ENCODE data around the gene HERPUD2. TPM values are rescaled to one million over a fixed set of nuclear protein-coding genes. Genes with fewer than 3 reads are reported as not detected.
"Not testable (repeated sequence)": the region's sequence is repeated elsewhere in the genome, so short reads cannot be mapped to it uniquely, and the experiment has no call there.

Gene HERPUD2
- total RNA-seq, 2 donors from 2014 or later = 24.3 to 59.2 TPM

- no peak for ATAC-seq (ENCODE audit: insufficient number of reproducible peaks, low FRiP score, low read depth)
These were observed 527 bp upstream of the HERPUD2 start for GRCh38 chr7:35695473-35695850.

GRCh38 chr7:35694161-35694783, 663 bp downstream of the HERPUD2 start:
- Histone ChIP-seq H3K4me3 (peak overlapping the region; percentile 97), H3K9me3 (no peaks in the 10 kb centered on the region), H3K4me1 (ENCODE audit: control insufficient read depth in 1 of 2, low read depth in 2 of 2) (peaks cover 34 to 48% of the 10 kb centered on the region in 2 donors), H3K36me3 (no peaks in the 10 kb centered on the region), H3K27me3 (replicated peaks; ENCODE audit: insufficient read depth) (no peaks in the 10 kb centered on the region), H3K27ac (peak overlapping the region; percentile 93)
- no peak for TF ChIP-seq CTCF (IDR thresholded peaks at IDR 0.05)
- no peak for DNase-seq (ENCODE audit: low spot score)
- ATAC-seq (ENCODE audit: insufficient number of reproducible peaks, low FRiP score, low read depth) = peak; percentile 26

More at GRCh38 chr7:35695473-35695850, 527 bp upstream of the HERPUD2 start:
- no peaks in the 10 kb centered on the region for H3K36me3 ChIP-seq
- TF ChIP-seq CTCF (IDR thresholded peaks at IDR 0.05) = no peak
- H3K27ac ChIP-seq = peak overlapping the region; percentile 93
- H3K4me3 ChIP-seq = peak overlapping the region; percentile 97
- DNase-seq (ENCODE audit: low spot score) = no peak
- H3K27me3 ChIP-seq (replicated peaks; ENCODE audit: insufficient read depth) = no peaks in the 10 kb centered on the region
- no peaks in the 10 kb centered on the region for H3K9me3 ChIP-seq
- H3K4me1 ChIP-seq (ENCODE audit: control insufficient read depth in 1 of 2, low read depth in 2 of 2) = peaks cover 25 to 36% of the 10 kb centered on the region in 2 donors

GRCh38 chr7:35691827-35692307, 3.1 kb downstream of the HERPUD2 start:
- Histone ChIP-seq H3K4me3 (peak overlapping the region; percentile 97), H3K9me3 (no peaks in the 10 kb centered on the region), H3K36me3 (no peaks in the 10 kb centered on the region), H3K4me1 (ENCODE audit: control insufficient read depth in 1 of 2, low read depth in 2 of 2) (peaks cover 44 to 63% of the 10 kb centered on the region in 2 donors), H3K27me3 (replicated peaks; ENCODE audit: insufficient read depth) (no peaks in the 10 kb centered on the region), H3K27ac (no peak overlapping the region)
- no peak for TF ChIP-seq CTCF (IDR thresholded peaks at IDR 0.05)
- DNase-seq (ENCODE audit: low spot score) (no peak), ATAC-seq (ENCODE audit: insufficient number of reproducible peaks, low FRiP score, low read depth) (no peak)

- DNase-seq (ENCODE audit: low spot score) (no peak), ATAC-seq (ENCODE audit: insufficient number of reproducible peaks, low FRiP score, low read depth) (no peak)
- TF ChIP-seq CTCF (IDR thresholded peaks at IDR 0.05) = no peak
- H3K9me3 ChIP-seq = no peaks in the 10 kb centered on the region
- peak overlapping the region; percentile 97 for H3K4me3 ChIP-seq
- H3K27ac ChIP-seq = no peak overlapping the region
- peaks cover 44 to 63% of the 10 kb centered on the region in 2 donors for H3K4me1 ChIP-seq (ENCODE audit: control insufficient read depth in 1 of 2, low read depth in 2 of 2)
- H3K27me3 ChIP-seq (replicated peaks; ENCODE audit: insufficient read depth) = no peaks in the 10 kb centered on the region
- no peaks in the 10 kb centered on the region for H3K36me3 ChIP-seq
These were observed 3.6 kb downstream of the HERPUD2 start for GRCh38 chr7:35691366-35691765.

GRCh38 chr7:35690614-35691013, 4.3 kb downstream of the HERPUD2 start:
- H3K27me3 ChIP-seq (replicated peaks; ENCODE audit: insufficient read depth); ATAC-seq (ENCODE audit: insufficient number of reproducible peaks, low FRiP score, low read depth); DNase-seq (ENCODE audit: low spot score); H3K27ac ChIP-seq; H3K36me3 ChIP-seq; H3K9me3 ChIP-seq: not testable (repeated sequence)
- Histone ChIP-seq H3K4me3 (peak overlapping the region; percentile 97), H3K4me1 (ENCODE audit: control insufficient read depth in 1 of 2, low read depth in 2 of 2) (peaks cover 39 to 63% of the 10 kb centered on the region in 2 donors)

GRCh38 chr7:35685781-35686180, 9.2 kb downstream of the HERPUD2 start:
- Histone ChIP-seq H3K4me1 (ENCODE audit: control insufficient read depth in 1 of 2, low read depth in 2 of 2) (peaks cover 26 to 32% of the 10 kb centered on the region in 2 donors), H3K27me3 (replicated peaks; ENCODE audit: insufficient read depth) (no peaks in the 10 kb centered on the region), H3K4me3 (no peak overlapping the region), H3K9me3 (no peaks in the 10 kb centered on the region), H3K36me3 (no peaks in the 10 kb centered on the region), H3K27ac (no peak overlapping the region)
- TF ChIP-seq CTCF (IDR thresholded peaks at IDR 0.05) = no peak
- ATAC-seq (ENCODE audit: insufficient number of reproducible peaks, low FRiP score, low read depth) (no peak), DNase-seq (ENCODE audit: low spot score) (no peak)

All from thoracic aorta (tissue), 2 donors.